SHP77 treated with DMSO at 0.1 percent for 48 hours (cell line): ENCODE results near the gene FNDC1.

Source experiments
- DNase-seq: peaks from one replicate; lab custom pipeline; 2025; lab: John Stamatoyannopoulos, UW

The FNDC1 gene

DNA sequence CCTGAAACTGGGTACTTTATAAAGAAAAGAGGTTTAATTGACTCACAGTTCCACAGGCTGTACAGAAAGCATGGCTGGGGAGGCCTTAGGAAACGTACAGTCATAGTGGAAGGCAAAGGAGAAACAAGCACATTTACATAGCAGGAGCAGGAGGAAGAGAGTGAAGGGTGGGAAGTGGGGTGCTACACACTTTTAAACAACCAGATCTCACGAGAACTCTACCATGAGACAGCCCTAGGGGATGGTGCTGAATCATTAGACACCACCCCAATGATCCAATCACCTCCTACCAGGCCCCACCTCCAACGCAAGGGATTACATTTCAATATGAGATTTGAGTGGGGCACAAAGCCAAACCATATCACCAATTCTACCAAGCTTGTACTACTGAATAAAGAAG is 7.4 kb upstream of the FNDC1 start:
- no peak for DNase-seq

GRCh38 chr6:159163901-159164370 is 5.3 kb upstream of the FNDC1 start:
- DNase-seq = no peak

DNA sequence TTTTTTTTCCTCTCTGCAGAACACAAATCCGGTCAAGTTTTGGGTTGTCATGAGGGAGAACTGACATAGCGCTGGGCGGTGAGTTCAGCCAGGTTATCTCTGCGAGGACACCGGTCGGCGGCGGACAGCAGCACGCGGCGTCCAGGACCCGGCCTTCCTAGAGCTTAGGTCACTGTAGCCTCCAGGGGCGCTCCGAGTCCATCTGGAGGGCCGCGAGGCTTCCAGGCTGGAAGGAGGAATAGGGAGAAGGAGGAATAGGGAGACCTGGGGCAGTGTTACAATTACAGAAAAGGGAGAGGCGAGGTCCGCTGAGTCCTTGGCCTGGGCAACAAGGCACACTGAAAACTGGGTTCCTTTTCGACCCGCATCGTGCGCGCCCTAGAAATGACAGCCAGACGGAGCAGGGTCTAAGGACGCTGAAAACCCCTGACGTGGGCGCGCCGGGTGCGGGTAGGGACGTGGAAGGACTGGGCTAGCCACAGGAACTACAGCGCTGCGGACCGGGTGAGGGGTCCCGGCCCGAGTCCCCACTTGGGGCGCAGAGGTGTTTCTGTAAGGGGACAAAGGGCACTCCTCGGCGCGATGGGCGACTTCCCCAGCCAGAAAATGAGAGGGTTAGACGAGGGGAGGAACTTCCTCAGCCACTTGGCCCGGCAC is 536 bp upstream of the FNDC1 start:
- no peak for DNase-seq

GRCh38 chr6:159169557-159170332 is 545 bp downstream of the FNDC1 start:
- DNase-seq = no peak

DNA sequence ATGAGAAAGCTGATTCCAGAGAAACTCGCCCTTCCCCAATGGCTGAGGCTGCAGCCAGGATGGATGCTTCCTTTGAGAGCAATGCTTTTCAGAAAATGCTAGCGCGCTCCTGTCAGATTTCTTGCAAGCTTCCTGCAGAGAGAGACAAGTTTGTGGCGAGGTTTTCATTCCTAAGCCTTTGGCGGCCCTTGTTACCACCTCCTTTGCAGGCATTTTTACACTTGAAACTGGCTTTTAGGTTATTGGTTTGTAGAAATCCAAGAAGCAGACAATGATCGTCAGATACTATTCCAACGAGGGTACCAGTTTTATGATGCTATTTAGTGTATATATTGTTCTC is 1.1 kb downstream of the FNDC1 start:
- DNase-seq = no peak

- no peak for DNase-seq
Measured at GRCh38 chr6:159170999-159171712, 2.0 kb downstream of the FNDC1 start.

GRCh38 chr6:159172091-159172491 is 2.9 kb downstream of the FNDC1 start:
- no peak for DNase-seq

DNA sequence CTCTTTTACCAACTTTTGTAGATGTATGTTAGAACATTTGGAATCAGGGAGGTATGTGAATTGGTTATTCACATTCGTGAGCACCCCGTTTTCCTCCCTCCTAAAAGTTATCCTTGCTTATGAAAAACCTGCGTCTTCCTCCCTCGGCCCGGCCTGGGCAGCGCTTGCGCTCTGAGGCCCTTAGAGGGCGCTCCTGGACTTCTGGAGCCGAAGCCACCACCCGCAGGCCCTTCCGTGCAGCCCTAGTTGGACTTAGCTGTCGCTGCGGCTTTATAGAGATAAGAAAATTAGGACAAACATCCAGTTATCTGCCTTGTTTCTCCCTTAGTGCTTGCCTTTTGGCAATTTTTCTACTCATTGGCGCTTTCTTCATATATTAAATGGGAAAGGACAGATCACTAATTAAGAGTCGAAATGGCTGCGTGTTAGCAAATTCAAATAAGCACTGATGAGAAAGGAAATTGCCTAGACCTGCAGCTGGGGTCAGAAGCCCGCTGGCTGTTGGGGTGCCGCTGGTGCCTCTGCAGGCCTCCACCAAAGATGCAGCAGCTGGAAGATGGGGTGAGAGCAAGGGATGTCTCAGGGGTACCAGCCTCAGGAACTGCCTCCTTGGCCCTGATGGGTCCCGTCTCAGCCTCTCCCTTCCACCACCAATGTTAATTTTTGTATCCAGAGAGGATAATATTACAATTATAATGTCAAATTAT is 5.2 kb downstream of the FNDC1 start:
- DNase-seq = peak; percentile 11

- DNase-seq = no peak
Measured at GRCh38 chr6:159176913-159177312, 7.7 kb downstream of the FNDC1 start.

DNA sequence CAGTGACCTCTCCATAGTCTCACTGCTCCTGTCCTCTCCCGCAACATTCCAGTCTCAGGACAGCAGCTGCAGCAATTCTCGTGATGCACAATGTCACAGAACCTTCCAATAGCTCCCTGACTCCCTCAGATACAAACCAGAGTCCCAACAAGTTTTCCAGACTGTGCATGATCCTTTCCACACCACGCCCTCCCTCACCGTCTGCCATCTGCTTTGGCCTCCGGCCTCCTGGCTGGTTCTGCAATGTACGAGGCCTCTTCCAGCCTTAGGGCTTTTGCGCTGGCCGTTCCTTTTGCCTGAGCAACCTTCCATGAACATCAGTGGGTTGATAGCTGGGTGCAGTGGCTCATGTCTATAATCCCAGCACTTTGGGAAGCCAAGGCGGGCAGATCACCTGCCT is 9.6 kb downstream of the FNDC1 start:
- DNase-seq = no peak

GRCh38 chr6:159180001-159180400 is 10.8 kb downstream of the FNDC1 start:
- DNase-seq = no peak

DNA sequence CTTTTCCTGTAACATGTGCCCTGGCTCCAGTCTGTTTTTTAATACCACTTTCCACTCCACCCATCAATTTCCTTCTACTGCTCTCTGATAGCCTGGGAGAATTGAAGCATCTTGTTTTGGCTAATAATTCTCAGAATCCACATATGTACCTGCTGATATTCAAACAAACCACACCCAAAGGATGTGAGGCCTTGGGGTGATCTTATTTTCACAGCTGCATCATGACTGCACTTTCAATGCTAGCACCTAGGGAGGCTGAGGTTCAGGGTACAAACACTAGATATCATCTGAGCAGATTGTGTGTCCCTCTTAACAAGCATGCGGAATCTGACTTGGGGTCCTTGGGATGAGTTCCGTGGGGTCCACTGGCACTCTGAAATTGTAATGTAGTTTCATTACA is 12.7 kb downstream of the FNDC1 start:
- DNase-seq = no peak

DNA sequence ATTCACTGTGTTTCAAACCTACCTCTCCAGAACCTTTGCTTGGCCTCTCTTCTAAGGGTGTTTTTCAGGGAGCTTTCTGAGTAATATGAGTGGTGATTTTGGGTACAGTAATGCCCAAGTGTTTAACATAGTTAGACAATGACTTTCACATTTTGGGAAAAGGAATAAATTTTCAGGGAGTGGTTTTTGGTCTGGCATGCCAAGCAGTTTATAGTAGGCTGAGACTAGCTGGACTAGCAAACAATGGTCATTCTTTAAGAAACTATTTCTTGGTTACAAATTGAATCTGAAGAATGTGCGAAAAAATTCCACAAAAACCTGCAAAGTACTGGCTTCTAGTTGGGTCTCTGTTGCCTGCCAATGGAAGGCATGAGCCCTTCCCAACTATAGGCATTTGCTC is 15.4 kb downstream of the FNDC1 start:
- no peak for DNase-seq

GRCh38 chr6:159190460-159190859 is 21.3 kb downstream of the FNDC1 start:
- no peak for DNase-seq

DNA sequence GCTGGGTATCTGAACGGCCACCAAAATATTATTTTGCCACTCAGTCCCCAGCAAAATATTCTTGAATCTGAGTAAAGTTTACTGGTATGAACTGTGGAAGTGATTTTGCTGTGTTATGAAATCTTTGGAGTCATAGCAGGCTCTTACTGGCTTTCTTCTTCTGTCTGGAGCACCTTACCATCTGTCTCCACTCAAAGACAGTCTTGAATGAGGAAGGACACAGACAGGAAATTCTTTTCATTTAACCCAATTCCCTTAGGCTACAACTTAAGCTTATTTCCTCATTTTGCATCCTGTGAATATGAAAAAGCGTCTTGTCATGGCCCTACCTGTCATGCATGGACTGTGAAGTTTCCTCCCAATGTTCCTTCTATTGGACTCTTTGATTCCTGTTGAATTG is 24.7 kb downstream of the FNDC1 start:
- DNase-seq = no peak

GRCh38 chr6:159194421-159194820 is 25.2 kb downstream of the FNDC1 start:
- DNase-seq = no peak

- no peak for DNase-seq
Measured at GRCh38 chr6:159196430-159196975, 27.3 kb downstream of the FNDC1 start.

GRCh38 chr6:159197251-159197650 is 28.1 kb downstream of the FNDC1 start:
- no peak for DNase-seq

GRCh38 chr6:159201336-159201735 is 32.1 kb downstream of the FNDC1 start:
- DNase-seq = no peak

DNA sequence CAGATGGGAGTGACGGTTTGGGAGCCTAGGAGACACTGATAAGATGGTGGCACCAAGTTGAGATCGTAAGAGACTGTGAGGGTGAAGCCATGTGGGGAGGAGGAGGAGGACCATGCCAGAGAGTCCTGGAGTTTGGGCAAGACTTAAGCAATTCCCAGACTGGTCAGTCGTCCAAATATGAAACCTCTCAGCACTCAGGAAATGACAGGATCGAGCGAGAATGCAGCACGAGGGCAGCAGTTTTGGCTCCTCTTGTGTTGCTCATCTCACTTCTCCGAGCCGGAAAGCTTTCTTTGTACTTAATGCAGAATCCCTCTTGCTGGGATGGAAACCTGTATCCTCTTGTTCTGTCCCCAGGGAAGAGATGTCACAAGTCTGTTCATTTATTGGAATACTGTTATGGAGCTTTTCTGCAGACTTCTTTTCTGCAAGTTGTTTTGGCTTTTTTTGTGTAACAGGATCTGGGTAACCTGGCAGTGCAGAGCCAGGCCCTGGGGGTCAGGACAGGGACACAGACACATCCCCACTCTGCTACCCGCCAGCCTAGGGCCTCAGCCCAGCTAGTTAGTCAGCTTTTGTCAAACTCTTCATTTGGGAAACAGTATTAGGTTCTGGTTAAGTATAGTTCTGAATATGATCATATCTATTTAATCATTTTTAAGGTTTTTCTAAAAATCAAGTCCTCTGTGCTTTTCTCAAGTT is 34.3 kb downstream of the FNDC1 start:
- no peak for DNase-seq

DNA sequence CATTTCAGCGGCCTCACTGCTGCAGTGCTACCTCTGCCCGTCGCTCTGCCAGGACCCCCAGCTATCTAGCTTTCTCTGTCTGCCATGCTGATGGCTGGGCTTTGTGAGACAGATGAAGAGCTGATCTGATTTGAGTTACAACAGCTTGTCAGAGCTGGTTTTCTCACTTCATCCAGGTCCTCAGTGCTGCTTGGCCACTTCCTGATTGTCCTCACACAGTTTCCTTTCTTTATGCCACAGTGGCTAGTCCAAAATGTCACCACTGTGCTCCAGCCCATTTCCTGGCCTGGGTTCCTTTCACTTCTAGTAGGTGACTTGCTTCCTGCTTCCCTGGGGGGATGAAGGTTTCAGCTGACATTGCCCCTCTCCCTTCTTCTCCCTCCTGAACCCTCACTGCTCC is 35.4 kb downstream of the FNDC1 start:
- no peak for DNase-seq

GRCh38 chr6:159212028-159212427 is 42.8 kb downstream of the FNDC1 start:
- DNase-seq = no peak
